ENCODE data around the gene SLC25A23.

The SLC25A23 gene

DNA sequence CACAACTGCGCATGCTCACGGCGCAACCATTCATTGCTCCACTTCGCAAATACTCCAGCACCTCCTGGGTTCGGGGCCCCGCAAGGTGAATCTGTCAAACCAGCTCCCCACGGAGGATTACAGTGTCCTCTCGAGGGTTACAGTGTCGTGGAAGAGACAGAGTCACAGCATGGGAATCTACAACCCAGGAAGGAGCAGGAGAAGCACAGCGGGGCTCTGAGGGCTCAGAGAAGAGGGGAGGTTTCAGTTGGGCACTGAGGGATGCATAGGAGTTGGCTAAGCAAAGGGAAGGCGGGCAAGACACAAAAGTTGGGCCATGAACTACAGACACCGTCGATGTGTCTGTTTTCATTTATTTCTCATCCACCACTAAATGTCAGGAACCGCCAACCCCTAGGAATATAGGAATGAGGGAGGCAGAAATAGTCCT is 65.6 kb downstream of the SLC25A23 start:
- DNase-seq, result peak; percentile 82

- DNase-seq, result peak; percentile 96
These were observed 66.3 kb downstream of the SLC25A23 start, which contains the start of gene GTF2F1 for GRCh38 chr19:6393074-6393982. Gene GTF2F1, minus strand, starts transcription at chr19:6393164. Its CDS starts 169 bp downstream, at chr19:6392995.

GRCh38 chr19:6392221-6393073 is 67.1 kb downstream of the SLC25A23 start:
- DNase-seq, result no peak
